Amygdala (tissue), 56 donors: ENCODE data around the gene SARS2.

Source experiments
- DNase-seq, 56 donors: peaks; one replicate each; lab custom pipeline; 2025; lab: John Stamatoyannopoulos, UW

The SARS2 gene

DNA sequence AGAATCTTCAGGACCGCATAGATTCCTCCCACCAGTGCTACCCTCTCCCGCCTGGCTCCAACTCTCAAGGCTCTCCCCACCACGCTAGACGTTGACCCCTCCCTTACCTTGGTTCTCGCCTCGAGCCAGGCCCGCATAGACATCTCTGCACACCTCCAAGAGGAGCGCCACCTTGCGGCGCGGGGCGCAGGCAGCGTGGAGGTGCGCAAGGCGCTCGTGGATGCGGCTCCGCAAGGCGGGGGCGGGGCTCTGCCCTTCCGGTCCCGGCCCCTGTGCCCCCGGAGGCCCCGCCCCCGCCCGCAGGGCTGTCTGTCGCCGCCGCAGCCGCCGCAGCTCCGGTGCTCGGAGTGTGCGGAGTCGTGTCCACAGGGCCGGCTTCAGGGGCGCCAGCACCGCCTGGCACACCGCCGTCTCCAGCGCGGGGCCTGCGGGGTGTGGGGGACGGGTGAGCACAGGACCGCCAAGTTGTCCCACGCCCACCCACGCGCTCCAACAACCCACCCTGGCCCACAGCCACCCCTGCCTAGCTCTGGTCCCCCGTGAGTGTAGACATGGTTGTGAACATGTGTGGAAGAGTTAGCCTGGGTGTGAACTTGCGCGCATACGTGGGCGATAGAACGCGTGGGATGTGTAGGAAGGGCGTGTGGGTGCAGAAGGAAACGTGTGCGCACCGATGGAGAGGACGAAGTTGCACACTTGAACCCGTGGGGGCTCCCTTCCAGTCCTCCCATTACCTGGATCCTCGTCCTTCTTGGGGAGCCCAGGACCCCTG, 60.5 kb downstream of the SARS2 start:
- peak in 41 of 56 donors; percentile 7 to 76 (median 40) for DNase-seq

DNA sequence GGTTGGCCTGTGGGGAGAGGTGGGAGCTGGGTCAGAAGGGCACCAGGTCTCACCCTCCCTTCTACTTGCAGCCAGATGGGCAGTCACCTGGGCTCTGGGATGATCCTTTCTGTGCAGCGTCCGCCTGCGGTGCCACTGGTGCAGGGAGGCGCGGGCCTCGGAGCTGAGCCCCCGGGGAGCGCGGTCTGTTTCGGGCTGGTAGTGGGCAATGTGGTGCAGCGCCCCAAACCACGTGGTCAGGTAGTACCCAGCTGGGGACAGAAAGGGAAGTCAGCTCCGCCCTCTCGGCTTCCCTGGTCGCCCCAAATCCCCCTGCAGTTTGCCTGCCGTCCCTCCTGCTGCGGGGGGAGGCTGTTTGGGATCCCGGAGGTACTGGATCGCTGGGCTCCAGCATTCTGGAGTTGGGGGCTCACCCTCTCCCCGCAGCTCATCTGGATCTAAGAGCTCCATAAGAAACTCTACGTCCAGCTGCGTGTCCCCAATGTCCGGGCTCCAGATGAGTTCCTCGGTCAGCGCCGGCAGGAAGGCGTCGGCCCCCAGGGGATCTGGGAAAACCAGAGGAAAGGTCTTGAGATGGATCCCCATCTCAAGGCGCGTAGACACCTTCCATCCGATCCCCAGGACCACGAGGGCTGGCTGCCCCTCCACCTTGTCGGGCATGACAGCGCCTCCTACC, 61.3 kb downstream of the SARS2 start:
- peak in 1 of 56 donors; percentile 21 for DNase-seq

DNA sequence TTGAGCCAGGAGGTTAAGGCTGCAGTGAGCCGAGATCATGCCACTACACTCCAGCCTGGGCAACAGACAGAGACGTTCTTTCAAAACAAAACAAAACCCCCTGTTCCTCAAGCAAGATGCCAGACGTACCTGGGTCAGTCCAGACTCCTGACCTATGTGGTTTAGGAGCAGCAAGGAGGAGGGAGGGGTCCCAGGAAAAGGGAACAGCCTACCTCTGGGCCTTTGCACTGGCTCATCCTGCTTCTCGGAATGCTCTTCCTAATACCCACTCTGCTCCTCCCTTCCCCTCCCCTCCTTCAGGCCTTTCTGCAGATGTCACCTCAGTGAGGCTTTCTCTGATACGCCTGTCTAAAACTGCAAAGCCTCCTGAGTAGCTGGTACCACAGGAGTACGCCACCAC, 62.0 kb downstream of the SARS2 start:
- DNase-seq, result no peak

DNA sequence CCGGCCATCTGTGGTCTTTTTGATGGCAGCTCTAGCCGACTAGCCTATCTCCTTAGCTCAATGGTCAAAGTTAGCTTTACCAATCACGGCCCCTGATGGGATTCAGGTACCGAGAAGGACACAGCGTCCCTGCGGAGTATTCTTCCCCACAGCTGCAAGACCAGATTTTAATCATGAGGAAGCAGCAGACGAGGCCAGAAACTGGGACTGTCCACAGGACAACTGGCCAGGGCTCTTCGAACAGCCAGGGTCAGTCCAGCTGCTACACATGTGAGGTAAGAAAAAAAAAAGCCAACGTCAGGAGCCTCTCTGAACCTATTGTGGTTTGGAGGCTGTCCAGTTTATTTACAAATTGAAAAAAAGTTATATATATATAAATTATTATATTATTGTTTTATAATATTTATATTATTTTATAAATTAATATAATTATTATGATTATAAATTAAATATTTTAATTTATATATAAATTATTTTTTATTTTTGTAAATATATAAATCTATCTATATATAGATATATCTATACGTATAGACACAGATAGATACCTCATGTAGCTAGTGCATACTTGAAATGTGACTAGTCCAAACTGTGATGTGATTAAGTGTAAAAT, 63.3 kb downstream of the SARS2 start:
- DNase-seq, result no peak
